Measurements from ENCODE around the gene EGFR.

GRCh38 chr7:55147736-55148135, 128.9 kb downstream of the EGFR start:
- TF ChIP-seq CTCF (conservative IDR thresholded peaks at IDR 0.05 in 1 of 2, IDR thresholded peaks at IDR 0.05 in 1 of 2; ENCODE audit: extremely low read depth in 1 of 2, insufficient read depth in 1 of 2, low read depth in 1 of 2, low read length in 2 of 2) (no peak), EZH2 (IDR thresholded peaks at IDR 0.05; ENCODE audit: borderline replicate concordance, low read length) (no peak)

All from mammary epithelial cell (primary cell).